ENCODE measurements around the gene HEYL.

DNA sequence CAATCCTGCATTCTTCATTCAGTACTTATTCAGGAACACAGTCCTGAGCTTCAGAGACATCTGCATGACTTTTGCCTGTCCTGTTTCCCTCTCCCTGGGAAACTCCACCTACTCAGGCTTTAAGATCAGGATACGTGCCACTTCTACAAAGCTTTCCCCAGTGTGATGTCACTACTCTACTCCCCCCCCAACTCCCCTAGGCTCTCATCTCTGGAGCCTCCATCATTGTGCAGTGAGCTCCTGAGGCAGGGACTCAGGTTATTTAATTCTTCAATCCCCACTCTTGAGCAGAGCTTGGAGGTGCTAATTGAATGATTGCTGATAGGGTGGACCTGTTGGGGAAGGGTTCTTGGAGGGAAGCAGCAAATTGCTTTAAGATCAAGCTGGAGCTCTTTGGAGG lies 31.2 kb upstream of the HEYL start:
- TF ChIP-seq POLR2A (IDR thresholded peaks at IDR 0.05) (no peak), POLR2AphosphoS5 (IDR thresholded peaks at IDR 0.05) (no peak)
- TF ChIP-seq, protein P1, sequence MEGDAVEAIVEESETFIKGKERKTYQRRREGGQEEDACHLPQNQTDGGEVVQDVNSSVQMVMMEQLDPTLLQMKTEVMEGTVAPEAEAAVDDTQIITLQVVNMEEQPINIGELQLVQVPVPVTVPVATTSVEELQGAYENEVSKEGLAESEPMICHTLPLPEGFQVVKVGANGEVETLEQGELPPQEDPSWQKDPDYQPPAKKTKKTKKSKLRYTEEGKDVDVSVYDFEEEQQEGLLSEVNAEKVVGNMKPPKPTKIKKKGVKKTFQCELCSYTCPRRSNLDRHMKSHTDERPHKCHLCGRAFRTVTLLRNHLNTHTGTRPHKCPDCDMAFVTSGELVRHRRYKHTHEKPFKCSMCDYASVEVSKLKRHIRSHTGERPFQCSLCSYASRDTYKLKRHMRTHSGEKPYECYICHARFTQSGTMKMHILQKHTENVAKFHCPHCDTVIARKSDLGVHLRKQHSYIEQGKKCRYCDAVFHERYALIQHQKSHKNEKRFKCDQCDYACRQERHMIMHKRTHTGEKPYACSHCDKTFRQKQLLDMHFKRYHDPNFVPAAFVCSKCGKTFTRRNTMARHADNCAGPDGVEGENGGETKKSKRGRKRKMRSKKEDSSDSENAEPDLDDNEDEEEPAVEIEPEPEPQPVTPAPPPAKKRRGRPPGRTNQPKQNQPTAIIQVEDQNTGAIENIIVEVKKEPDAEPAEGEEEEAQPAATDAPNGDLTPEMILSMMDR (IDR thresholded peaks at IDR 0.05): no peak

Data from sigmoid colon (tissue), 4 donors.